HG03025 (cell line): ENCODE results near the gene RPL36AL.
"Not testable (repeated sequence)": the region's sequence is repeated elsewhere in the genome, so short reads cannot be mapped to it uniquely, and the experiment has no call there.

Experiments used
- ATAC-seq: cut with Tn5 transposase; IDR thresholded peaks from one replicate; pipeline ENCODE4 v1.9.1; 2021; ENCODE audit warnings: mild to moderate bottlenecking, moderate library complexity; ENCODE audit not compliant: unreplicated experiment, low FRiP score

Gene RPL36AL

DNA sequence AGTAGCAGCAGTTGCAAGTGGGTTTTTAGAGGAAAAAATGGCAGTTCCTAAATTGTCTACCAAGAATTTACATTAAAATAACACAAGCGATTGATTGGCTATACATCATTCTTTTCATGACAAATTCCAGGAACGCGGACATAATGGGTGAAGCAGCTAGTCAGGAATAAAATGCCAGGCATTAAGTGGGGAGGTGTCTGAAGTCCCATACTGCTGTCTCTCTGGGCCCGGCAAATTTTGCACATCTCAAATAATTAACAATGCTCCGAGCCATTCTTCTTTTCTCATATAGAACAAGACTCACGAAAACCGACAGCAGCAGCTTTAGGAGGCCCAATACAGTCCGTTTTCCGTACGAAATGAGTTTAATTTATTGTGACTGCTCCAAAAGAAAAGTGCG, 696 bp downstream of the RPL36AL start:
- no peak for ATAC-seq

DNA sequence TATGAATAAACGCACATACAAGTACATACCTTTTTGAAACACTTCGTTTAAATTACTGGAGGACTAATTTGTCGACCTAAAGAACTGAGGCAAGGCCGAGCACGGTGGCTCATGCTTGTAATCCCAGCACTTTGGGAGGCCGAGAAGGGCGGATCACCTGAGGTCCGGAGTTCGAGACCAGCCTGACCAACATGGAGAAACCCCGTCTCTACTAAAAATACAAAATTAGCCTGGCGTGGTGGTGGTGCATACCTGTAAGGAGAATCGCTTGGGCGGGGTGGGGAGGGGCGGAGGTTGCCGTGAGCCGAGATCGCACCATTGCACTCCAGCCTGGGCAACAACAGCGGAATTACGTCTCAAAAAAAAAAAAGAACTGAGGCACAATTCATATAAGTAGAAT, 1.2 kb downstream of the RPL36AL start:
- ATAC-seq, result not testable (repeated sequence)

DNA sequence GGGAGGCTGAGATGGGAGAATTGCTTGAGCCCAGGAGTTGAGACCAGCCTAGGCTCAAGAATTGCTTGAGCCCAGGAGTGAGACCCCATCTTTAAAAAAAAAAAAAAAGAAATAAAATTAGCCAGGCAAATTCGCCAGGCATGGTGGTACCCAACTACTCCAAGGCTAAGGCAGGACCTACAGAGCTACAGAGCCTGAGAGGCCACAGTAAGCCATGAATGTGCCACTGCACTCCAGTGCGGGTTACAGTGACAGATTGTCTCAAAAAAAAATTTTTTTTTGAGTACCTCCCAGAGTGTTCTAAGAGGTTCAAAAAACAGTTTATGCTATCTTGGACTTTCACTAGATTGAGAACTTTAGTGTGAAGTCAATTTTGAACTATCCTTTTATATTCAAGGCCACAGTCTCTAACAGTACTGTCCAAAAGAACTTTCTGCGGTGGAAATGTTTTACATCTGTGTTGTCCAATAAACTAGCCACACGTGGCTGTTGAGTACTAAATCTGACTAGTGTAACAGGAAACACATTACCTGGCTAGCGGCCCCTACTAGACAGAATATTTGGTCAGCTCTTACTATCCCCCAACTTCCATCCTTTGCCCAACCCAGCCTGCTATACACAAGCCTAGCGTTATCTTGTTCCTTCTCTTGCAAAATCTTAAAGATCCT, 2.4 kb downstream of the RPL36AL start:
- no peak for ATAC-seq

DNA sequence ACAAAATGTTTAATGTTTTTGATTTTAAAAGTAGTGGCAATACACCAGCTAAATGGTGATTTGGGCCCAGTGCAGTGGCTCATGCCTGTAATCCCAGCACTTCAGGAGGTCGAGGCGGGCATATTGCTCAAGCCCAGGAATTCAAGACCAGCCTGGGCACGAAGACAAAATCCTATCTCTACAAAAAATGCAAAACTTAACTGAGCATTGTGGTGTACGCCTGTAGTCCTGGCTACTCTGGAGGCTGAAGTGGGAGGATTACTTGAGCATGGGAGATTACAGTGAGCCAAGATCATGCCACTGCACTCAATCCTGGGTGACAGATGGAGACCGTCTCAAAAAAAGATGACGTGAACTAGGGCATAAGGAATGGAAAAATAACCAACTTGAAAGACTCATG, 4.7 kb downstream of the RPL36AL start:
- ATAC-seq, result no peak

DNA sequence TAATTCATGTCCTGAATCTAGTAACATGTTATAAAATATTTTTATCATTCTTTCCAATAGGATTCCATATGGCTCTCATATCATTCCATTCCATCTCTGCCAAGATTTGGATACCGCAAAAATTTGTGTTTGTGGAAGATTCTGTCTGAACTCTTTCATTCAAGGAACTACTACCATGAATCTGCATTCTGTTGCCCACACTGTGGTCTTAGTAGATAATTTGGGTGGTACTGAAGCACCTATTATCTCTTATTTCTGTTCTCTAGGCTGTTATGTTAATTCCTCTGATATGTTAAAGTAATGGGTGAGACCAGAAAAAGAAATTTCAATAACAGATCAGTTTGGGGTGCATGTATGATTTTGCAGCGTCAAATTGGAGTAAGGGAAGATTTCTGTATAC, 6.2 kb downstream of the RPL36AL start:
- ATAC-seq, result no peak

DNA sequence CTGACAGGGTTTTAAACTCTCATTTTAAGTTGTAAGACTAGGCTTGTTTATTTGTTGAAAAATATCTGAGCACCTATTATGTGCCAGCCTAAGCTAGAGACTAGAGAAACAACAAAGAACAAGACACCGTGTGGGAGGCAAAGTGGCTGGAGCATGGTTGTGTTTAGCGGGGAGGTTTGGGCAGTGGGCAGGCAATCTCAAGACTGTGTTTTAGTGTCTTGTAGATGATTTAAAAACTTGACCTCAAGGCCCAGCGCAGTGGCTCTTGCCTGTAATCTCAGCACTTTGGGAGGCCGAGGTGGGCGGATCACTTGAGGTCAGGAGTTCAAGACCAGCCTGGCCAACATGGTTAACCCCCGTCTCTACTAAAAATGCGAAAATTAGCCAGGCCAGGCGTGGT, 7.8 kb downstream of the RPL36AL start:
- no peak for ATAC-seq

DNA sequence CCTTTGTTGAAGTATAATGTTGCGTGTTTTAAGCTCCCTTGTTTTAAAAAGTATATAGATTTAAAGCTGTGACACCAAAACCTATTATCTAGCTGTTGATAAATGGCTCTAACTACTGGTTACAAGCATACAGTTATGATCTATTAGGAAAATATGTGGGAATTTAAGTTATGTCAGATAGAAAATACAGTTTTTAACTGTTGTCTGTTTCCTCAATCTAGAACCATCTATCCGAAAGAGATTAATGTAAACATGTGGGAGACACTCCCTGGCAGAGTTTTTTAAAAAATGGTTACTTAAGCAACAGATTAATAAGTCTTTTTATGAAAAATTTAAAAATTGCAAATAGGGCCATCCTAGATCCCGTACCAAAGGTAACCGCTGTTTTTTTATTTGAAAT, 8.2 kb downstream of the RPL36AL start:
- ATAC-seq, result no peak

DNA sequence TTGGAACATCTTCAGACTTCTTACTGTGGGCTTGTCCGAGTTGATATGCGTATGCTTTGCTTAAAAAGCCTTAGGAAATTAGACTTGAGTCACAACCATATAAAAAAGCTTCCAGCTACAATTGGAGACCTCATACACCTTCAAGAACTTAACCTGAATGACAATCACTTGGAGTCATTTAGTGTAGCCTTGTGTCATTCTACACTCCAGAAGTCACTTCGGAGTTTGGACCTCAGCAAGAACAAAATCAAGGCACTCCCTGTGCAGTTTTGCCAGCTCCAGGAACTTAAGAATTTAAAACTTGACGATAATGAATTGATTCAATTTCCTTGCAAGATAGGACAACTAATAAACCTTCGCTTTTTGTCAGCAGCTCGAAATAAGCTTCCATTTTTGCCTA, 12.8 kb downstream of the RPL36AL start:
- ATAC-seq, result no peak

DNA sequence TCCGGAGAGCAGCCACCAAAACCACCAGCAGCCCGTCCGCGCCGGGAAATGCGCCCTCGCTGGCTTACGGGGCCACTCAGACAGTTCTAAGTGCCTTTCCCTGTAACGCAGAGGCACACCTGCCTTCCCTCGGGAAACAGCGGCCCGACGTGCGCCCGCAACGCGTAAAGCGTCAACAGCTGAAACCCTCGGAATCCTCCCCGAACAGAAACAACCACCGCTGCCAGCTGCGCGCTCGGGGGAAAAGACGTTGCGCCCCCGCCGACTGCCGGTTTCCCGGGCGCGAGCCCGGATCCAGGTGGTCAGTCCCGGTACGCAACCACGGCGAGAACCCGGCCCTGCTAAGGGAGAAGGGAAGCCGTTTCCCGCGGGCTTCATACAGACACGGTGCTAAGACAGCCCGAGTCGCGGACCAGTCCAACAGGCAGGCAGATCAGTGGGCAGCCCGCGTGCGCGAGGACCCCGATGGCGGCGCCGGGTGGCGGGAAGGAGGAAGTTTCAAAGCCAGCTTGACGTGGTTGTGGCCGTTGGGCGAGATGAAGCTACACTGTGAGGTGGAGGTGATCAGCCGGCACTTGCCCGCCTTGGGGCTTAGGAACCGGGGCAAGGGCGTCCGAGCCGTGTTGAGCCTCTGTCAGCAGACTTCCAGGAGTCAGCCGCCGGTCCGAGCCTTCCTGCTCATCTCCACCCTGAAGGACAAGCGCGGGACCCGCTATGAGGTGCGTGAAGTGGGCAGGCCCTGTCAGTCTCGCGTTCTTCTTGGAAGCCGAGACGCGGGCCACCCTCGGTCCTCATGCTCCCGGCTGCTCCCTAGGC, 21.7 kb downstream of the RPL36AL start, which contains the start of gene LRR1:
Gene LRR1, plus strand, starts transcription at position 456 of the 816 bp plus-strand sequence. Its CDS starts 81 bp downstream, at position 537.
- peak; percentile 43 for ATAC-seq

DNA sequence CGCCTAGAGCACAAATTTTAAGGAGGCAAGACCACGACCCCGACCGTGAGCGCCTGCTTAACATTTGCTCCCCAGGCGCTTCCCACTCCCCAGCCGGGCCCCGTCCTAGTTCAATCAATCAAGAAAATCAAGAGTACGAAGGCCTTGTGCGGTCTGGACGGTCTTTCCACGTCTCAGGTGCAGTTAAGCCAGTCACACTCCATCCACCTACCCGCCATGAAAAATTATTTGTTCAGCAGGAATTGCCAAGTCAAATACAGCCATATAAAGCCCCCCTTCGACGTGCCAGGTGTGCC, 22.3 kb downstream of the RPL36AL start:
- no peak for ATAC-seq

DNA sequence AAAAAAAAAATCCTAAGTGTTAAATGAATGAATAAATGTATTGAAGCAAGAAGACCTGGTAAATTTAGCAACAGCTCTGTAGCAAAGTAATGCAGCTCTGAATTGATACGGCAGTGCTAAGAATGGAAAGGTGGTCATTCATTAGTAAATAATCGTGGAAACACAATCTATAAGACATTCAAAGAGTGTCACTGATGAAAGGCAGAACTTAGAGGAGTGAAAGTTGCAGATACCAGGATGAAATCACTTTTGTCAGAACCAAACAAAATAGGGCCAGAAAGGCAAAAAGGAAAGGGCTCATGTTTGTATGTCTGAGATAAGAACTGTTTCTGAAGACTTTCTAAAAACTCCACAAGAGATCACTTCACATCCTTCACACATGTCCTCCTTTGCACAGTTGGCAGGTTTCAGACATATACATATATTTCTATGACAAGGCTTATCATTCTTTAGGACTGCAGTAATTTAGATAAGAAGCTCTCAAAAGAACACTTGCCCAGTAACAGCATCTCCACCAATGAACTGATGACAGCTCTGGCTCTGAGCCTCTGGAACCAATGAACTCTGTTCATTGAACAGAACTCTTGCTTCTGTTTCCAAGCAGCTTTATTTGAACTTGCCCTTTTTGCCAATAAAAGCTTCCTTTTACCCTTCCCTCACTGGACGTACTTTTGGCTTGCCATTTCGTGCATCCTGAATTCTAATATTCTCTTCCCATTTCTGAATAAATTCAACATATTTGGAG, 25.9 kb downstream of the RPL36AL start:
- ATAC-seq, result no peak

DNA sequence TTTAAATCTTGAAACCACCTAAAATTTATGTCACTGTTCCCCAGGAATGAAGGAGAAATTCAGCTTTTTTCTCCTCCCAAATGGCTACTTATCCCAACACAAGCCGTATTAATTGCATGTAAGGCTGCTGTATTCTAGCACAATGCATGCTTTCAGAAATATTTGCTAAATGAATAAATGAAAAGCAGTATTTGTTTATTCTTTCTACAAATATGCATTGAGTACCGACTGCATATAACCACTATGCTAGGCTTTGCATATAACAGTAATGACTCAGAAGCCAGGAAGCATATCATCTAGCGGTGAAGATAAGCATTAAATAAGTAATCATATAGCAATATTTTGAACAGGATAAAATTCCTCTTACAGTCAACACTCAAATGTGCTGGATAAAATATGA, 27.4 kb downstream of the RPL36AL start:
- no peak for ATAC-seq

DNA sequence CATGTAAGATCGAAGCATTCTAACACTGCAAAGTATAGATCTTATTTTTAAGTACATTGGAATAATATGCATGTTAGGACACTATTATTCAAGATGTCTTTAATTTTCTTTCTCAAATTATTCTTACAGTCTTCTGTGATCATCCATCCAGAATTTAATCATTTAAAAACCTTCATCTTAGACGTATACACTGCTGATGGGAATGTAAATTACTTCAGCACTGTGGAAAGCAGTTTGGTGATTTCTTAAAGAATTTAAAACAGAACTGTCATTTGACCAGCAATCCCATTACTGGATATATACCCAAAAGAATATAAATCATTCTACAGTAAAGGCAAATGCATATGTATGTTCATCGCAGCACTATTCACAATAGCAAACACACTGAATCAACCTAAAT, 31.0 kb downstream of the RPL36AL start:
- no peak for ATAC-seq

DNA sequence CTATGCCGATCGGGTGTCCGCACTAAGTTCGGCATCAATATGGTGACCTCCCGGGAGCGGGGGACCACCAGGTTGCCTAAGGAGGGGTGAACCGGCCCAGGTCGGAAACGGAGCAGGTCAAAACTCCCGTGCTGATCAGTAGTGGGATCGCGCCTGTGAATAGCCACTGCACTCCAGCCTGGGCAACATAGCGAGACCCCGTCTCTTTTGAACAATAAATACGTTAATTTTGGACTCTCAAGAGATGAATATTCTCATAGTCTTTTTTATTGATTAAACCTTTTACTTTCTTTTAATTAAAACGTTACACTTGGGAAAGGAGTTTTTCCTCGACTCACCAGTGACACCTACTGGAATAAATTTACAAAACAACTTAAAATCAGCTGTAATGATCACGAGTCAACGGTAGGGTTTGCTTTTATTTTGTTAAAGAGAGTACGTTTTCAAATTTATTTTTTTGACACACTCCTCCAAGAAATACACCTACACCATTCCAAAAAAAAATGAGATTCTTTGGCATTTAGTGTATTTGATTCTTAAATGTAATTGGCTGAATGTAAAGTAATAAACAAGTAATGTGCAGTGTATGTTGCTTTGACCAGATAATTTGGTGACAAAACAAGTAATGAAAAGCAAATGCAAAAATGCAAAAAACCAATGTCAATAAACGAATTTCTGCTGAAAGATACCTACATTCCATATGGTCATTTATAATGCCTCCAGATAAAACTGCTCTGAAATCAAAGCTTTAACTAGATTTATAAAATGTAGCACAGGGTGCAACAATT, 33.6 kb downstream of the RPL36AL start:
- ATAC-seq, result peak; percentile 23

DNA sequence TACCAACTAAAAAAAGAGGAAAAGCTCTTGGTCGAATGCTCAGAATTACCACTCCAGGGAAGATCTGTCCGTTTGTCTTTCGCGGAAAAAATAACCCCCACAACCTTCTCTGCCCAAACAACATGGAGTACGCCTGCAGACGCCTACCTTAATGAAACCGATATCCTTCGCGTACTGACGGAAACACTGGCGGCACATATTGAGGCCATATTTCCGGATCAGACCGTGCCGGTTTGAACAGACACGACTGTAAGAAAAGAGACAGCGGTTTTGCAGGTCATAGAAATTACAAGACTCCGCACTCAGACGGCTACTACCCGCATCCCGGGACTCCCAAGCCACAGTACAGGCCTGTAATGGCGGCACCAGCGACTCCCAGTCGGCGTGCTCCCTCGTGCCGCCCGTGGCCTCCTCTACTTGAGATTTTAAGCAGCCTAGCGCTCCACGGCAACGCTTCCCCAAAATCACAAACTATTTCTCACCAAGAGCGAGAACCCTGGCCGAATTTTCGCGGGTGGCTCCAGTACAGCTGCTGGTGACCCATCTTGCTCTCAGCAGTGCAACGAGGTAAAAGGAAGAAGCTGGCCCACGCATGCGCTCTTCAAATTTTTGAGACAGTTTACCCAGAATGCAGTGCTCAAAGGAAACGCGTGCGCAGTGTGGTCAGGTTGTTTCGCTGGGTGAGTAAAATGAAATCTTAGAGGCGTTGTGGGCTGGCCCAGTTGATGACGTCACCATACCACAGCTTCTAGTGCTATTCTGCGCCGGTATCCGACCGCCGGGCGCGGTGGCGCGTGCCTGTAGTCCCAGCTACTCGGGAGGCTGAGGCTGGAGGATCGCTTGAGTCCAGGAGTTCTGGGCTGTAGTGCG, 34.4 kb downstream of the RPL36AL start, which contains the start of gene RPS29:
Gene RPS29, minus strand, starts transcription at position 578 of the 870 bp plus-strand sequence. Its CDS starts 34 bp downstream, at position 544.
- ATAC-seq, result peak; percentile 88

DNA sequence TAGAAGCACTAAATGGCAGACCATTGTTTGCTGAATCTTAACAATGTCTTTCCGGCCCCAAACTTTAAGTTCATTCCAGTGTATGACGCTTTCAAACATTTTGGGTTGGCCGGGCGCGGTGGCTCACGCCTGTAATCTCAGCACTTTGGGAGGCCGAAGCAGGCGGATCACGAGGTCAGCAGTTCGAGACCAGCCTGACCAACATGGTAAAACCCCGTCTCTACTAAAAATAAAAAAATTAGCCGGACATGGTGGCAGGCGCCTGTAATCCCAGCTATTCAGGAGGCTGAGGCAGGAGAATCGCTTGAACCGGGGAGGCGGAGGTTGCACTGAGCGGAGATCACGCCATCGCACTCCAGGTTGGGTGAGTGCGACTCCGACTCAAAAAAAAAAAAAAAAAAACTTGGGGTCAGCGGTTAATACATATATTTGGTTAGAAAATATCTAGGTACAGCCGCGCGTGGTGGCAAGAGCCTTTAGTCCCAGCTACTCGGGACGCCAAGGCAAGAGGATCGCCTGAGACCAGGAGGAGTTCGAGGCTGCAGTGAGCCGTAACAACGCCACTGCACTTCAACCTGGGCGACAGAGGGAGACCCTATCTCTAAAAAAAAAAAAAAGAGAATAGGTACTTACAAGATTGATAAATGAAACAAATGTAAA, 35.3 kb downstream of the RPL36AL start:
- ATAC-seq, result not testable (repeated sequence)

DNA sequence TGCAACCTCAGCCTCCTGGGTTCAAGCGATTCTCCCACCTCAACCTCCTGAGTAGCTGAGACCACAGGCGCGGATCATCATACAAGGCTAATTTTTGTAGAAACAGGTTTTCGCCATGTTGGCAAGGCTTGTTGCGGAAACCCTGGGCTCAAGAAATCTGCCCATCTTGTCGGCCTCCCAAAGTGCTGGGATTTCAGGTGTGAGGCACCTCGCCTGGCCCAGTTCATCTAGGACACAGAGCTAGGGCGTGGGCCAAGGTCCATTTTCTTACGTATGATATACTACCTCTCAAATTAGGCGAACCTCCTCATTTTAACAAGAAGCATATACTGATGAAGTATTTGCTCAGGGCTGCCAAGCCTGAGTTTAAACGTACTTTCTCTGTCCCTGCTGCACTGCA, 36.4 kb downstream of the RPL36AL start:
- ATAC-seq, result no peak

DNA sequence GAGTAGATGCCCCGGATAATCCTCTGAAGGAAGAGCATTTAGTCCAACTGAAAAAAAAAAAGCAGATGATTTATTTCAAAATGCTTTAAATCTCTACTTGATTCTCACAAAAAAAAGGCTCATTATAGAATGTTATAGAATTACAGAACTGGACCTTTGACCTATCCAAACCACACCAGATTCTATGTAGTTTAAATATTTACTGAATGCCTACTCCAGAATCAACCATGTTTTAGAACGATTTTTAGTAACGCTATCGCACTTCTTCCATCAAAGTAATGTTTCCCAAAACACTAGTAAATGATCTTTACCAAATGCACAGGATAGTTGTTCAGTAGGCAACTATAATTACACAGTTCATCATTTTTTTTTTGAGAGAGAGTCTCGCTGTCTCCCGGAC, 36.8 kb downstream of the RPL36AL start:
- ATAC-seq, result no peak
